Activated T-cell treated with anti-CD3 and anti-CD28 coated beads, Interleukin-2, amount 50 U/mL, for 72 hours (primary cell): ENCODE data around the gene RHOU. TPM values are rescaled to one million over a fixed set of nuclear protein-coding genes. Genes with fewer than 3 reads are reported as not detected.
"Not testable (repeated sequence)": the region's sequence is repeated elsewhere in the genome, so short reads cannot be mapped to it uniquely, and the experiment has no call there.

Experiments
- ATAC-seq, 2 donors: fragments of 150-1000 bp; cut with Tn5 transposase; replicated peaks in 1 of 2; 2 replicates each; pipeline ENCODE4 v1.10.0; 2021; ENCODE audit warnings: moderate library complexity in 2 of 2, mild to moderate bottlenecking in 1 of 2
- DNase-seq, 2 donors: peaks; one replicate each; pipeline ENCODE4 v3.0.0; 2021 to 2022; ENCODE audit warnings: mixed read lengths in 1 of 2
- H3K27ac Mint-ChIP-seq: one replicate; pipeline ENCODE4 v1.8.0; 2022; ENCODE audit warnings: mild to moderate bottlenecking, moderate library complexity, mixed read lengths
- H3K27me3 Mint-ChIP-seq: one replicate; pipeline ENCODE4 v1.8.0; 2022; ENCODE audit warnings: low read depth, mixed read lengths
- H3K36me3 Mint-ChIP-seq, 2 donors: one replicate each; pipeline ENCODE4 v1.8.0; 2022; ENCODE audit warnings: mixed read lengths in 2 of 2, mild to moderate bottlenecking in 1 of 2; ENCODE audit not compliant: insufficient read depth in 2 of 2
- H3K4me1 Mint-ChIP-seq: one replicate; pipeline ENCODE4 v1.8.0; 2022; ENCODE audit warnings: low read depth, mixed read lengths
- H3K4me3 Mint-ChIP-seq, 2 donors: one replicate each; pipeline ENCODE4 v1.8.0; 2022; ENCODE audit warnings: mild to moderate bottlenecking in 2 of 2, mixed read lengths in 2 of 2, moderate library complexity in 2 of 2
- H3K9me3 Mint-ChIP-seq, 2 donors: one replicate each; pipeline ENCODE4 v1.8.0; 2022; ENCODE audit warnings: mixed read lengths in 2 of 2
- total RNA-seq, 2 donors: library from RNA; stranded (reverse); gene quantifications; one replicate each; pipeline ENCODE4 v1.2.3, GENCODE V29; 2022

The RHOU gene
- total RNA-seq, 2 donors from 2014 or later = 0.70 to 0.88 TPM

DNA sequence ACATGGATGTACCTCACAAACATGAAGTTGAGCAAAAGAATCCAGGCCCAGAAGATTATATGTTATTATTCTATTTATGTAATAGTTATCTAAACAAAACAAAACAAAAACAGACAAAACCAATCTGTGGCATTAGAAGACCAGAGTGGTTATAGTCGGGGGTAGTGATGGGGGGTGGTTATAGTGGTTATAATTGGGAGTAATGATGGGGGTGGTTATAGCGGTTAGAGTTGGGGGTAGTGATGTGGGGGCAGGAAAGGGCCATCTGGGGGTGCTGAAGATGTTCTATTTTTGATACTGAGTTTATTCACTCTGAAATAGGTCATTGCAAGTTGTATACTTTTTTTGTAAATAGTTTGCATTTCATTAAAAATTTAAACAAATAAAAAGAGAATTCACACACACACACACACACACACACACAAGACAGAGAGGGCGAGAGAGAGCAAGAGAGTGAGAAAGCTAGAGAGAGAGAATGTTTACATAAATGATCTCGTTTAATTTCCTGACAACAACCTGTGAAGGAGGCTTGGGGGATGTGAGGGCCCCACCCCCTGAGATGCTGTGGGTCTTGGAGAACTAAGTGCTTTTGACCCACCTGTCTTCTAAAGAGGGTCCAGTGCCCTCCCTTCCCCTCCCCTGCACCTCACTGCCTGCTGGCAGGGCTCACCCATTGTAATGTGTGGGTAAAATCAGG, 37.4 kb downstream of the RHOU start:
- H3K9me3 Mint-ChIP-seq = no peaks in the 10 kb centered on the region
- no peaks in the 10 kb centered on the region for H3K36me3 Mint-ChIP-seq
- H3K4me3 Mint-ChIP-seq = no peak overlapping the region
- no peak overlapping the region for H3K27ac Mint-ChIP-seq
- DNase-seq = no peak
- ATAC-seq = no peak
- peaks cover 6% of the 10 kb centered on the region for H3K4me1 Mint-ChIP-seq
- H3K27me3 Mint-ChIP-seq = peaks cover 5% of the 10 kb centered on the region

DNA sequence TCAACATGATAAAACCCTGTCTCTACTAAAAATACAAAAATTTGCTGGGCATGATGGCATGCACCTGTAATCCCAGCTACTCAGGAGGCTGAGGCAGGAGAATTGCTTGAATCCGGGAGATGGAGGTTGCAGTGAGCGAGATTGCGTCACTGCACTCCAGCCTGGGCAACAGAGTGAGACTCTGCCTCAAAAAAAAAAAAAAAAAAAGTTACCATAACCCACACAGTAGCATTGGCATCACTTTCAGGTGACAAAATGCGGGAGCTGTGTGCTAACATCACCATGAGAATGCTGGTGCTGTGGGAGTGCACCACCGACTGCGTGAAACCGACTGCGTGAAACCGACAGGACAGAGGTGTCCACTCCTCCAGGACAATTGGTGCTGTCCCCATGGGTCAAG, 40.7 kb downstream of the RHOU start:
- H3K4me1 Mint-ChIP-seq, H3K4me3 Mint-ChIP-seq, H3K9me3 Mint-ChIP-seq, H3K27me3 Mint-ChIP-seq, H3K27ac Mint-ChIP-seq, DNase-seq, ATAC-seq, H3K36me3 Mint-ChIP-seq: not testable (repeated sequence)

DNA sequence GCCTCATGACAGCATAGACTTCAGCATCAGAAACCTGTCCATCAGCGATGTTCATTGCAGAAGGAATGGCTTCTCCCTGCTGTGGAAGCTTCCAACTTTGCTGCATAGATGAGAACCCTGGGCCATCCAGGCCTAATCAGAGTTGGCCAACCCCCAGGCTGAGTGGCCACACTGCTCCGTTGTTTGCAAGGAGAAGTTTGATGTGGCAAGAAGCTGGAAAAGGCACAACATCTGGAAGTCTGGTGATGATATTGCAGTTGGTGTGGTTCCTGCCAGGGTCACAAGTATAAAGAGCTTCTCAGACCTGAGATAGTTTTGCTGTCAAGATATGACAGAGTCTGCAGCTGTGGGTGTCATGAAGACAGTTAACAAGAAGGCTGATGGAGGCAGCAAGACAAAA, 41.2 kb downstream of the RHOU start:
- Mint-ChIP-seq H3K9me3 (no peaks in the 10 kb centered on the region), H3K27me3 (peaks cover 5% of the 10 kb centered on the region), H3K4me1 (no peaks in the 10 kb centered on the region), H3K36me3 (no peaks in the 10 kb centered on the region), H3K4me3 (no peak overlapping the region), H3K27ac (no peak overlapping the region)
- ATAC-seq (no peak), DNase-seq (no peak)

DNA sequence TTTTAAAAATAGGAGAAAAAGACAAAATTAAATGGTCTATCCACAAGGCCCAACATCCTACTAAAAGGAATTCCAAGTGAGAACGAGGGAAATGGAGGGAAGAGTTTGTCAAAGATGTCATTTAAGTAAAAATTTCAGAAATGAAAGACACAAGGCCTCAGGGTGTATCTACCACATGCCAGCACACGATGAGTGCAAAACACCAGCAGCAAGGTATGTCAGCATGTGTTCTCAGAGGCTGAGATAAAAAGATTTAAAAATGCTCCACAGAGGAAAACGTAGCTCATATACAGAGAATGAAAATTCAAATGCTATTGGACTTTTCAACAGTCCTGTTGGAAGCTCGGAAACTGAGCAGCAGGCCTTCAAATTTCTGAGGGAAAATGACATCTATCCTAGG, 42.0 kb downstream of the RHOU start:
- Mint-ChIP-seq H3K4me1 (no peaks in the 10 kb centered on the region), H3K27me3 (peaks cover 5% of the 10 kb centered on the region), H3K27ac (no peak overlapping the region), H3K36me3 (no peaks in the 10 kb centered on the region), H3K4me3 (no peak overlapping the region), H3K9me3 (no peaks in the 10 kb centered on the region)
- ATAC-seq (no peak), DNase-seq (no peak)

DNA sequence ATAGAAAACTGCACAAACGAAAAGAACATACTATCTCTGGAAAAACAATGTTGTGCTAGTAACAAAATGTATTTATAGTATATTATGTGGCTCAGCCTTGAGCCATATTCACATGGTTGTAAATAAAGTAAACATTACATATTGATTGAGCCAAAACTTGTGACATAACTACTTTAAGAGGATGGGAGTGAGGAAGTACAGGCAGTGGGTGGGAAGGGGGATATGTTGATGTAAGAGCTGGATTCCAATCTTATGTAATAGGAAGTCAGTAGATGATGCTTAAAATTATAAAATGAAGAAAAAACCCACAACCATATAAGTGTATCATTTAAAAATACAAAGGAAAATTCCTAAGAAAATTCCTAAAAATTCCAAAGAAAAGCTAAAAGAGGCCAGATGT, 42.7 kb downstream of the RHOU start:
- H3K4me3 Mint-ChIP-seq = no peak overlapping the region
- H3K36me3 Mint-ChIP-seq = no peaks in the 10 kb centered on the region
- H3K9me3 Mint-ChIP-seq = no peaks in the 10 kb centered on the region
- ATAC-seq (no peak), DNase-seq (no peak)
- H3K27ac Mint-ChIP-seq = no peak overlapping the region
- no peaks in the 10 kb centered on the region for H3K4me1 Mint-ChIP-seq
- peaks cover 5% of the 10 kb centered on the region for H3K27me3 Mint-ChIP-seq

DNA sequence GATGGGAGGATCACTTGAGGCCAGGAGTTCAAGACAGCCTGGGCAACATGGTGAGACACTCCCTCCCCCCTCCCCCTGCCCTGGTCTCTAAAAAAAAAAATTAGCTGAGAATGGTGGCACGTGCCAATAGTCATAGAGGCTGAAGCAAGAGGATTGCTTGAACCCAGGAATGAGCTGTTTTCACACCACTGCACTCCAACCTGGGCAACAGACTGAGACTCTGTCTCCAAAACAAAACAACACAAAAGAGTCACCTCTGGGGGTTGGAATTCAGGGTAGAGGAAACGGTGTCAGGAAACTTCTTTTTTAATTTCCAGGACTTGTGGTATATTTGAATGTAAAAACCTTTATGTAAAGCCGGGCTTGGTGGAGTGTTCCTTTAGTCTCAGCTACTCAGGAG, 43.2 kb downstream of the RHOU start:
- H3K27ac Mint-ChIP-seq = no peak overlapping the region
- ATAC-seq = no peak
- H3K4me3 Mint-ChIP-seq = no peak overlapping the region
- no peaks in the 10 kb centered on the region for H3K36me3 Mint-ChIP-seq
- no peak for DNase-seq
- peaks cover 5% of the 10 kb centered on the region for H3K27me3 Mint-ChIP-seq
- H3K9me3 Mint-ChIP-seq = no peaks in the 10 kb centered on the region
- H3K4me1 Mint-ChIP-seq = no peaks in the 10 kb centered on the region

DNA sequence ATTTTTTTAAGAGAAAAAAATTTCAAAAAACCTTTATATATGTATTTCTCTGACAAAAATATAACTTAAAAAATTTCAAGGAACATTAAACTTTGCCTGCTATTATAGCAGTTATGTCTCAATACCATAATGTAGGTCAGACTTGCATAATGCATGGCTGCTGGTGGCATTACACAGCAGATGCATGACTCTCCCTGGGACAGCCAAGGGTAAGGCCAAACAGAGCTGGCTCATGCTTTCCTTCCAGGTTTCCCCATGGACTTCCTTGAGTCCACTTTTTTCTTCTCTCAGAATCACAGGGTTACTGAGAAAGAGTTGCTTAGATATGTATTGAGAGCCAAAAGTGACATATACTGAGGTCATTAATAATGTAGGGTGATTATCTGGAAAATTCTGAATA, 43.7 kb downstream of the RHOU start:
- Mint-ChIP-seq H3K27me3 (peaks cover 5% of the 10 kb centered on the region), H3K27ac (no peak overlapping the region), H3K9me3 (no peaks in the 10 kb centered on the region), H3K36me3 (no peaks in the 10 kb centered on the region), H3K4me1 (no peaks in the 10 kb centered on the region), H3K4me3 (no peak overlapping the region)
- DNase-seq (no peak), ATAC-seq (no peak)

DNA sequence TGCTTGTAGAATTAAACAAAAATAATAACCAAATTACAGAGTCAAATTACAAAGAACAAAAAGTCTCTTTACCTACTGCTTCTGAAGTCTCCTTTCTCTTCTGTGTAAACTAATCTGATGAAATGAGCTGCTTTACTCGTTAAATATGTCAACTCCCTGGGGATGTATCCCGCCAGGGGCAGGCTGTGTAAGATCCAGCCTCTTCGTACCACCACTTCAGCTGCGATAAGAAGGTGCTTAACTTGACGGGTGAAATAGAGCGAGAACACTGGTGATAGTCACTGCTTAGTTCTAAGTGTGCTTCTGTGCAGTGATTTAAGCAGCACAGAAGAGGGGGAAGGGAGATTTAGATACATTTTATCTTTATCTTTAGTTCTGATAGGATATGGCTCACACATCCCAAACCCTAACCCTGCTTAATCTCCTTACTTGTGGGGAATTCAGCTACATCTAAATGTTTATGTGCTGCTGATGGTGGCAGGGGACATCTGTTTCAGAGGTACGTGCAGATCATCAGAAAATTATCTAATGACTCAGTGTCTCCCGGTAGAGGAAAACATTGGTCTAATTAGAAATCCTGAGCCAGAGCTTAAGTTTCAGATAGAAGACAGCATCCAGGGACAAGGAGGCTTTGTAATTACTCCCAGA, 46.0 kb downstream of the RHOU start:
- no peaks in the 10 kb centered on the region for H3K36me3 Mint-ChIP-seq
- DNase-seq (no peak), ATAC-seq (no peak)
- no peak overlapping the region for H3K27ac Mint-ChIP-seq
- H3K4me1 Mint-ChIP-seq = no peaks in the 10 kb centered on the region
- H3K4me3 Mint-ChIP-seq = no peak overlapping the region
- H3K27me3 Mint-ChIP-seq = no peaks in the 10 kb centered on the region
- no peaks in the 10 kb centered on the region for H3K9me3 Mint-ChIP-seq

DNA sequence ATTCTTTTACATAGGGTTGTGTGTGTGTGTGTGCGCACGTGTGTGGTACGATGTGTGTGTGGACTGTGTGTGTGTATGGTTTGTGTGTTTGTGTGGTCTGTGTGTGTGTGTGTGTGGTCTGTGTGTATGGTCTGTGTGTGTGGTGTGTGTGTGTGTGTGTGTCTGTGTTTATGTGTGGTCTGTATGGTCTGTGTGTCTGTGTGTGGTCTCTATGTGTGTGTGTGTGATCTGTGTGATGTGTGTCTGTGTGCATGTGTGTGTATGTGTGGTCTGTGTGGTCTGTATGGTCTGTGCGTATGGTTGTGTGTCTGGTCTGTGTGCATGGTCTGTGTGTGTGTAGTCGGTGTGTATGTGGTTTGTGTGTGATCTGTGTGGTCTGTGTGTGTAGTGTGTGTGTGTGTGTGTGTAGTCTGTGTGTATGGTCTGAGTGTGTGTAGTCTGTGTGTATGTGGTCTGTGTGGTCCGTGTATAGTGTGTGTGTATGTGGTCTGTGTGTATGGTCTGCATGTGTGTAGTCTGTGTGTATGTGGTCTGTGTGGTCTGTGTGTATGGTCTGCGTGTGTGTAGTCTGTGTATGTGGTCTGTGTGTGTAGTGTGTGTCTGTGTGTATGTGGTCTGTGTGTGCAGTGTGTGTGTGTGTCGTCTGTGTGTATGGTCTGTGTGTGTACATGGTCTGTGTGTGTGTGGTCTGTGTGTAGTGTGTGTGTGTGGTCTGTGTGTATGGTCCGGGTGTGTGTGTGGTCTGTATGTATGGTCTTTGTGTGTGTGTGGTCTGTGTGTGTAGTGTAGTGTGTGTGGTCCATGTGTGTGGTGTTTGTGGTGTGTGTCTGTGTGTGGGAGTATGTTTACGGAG, 46.8 kb downstream of the RHOU start:
- Mint-ChIP-seq H3K36me3 (no peaks in the 10 kb centered on the region), H3K9me3 (no peaks in the 10 kb centered on the region), H3K4me1 (no peaks in the 10 kb centered on the region), H3K27ac (no peak overlapping the region), H3K4me3 (no peak overlapping the region), H3K27me3 (no peaks in the 10 kb centered on the region)
- DNase-seq = no peak
- no peak for ATAC-seq

DNA sequence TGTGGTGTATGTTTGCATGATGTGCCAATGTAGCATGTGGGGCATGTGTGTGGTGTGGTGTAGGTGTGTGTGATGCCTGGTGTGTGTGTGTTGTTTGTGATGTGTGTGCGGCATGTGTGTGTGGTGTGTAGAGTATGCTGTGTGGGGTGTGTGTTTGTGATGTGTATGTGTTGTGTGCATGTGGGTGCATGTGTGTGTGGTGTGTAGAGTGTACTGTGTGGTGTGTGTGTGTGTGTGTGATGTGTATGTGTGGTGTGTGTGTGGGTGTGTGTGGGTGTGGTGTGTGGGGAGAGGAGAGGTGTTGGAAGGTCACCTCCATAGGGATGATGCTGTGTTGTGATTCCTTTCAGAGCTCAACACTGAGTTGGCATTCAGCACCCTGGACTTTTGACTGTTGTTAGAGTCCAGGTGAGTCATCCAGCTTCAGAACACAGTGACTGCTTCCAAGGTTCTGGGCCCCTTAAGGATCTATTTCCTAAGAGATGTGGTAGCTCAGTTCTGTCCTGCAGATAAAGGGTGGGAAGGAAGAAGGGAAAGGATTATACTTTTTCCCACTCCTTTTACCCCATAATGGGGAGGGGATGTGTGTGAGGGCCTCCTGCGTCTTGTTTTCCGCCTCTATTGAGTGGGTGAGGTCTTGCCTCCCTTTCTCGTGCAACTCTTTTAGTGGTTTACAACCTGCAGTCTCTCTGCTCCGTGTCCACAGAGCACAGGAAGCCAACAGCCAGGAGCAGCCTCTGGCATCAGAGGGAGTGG, 47.6 kb downstream of the RHOU start:
- Mint-ChIP-seq H3K4me3 (no peak overlapping the region), H3K4me1 (no peaks in the 10 kb centered on the region)
- ATAC-seq = no peak

DNA sequence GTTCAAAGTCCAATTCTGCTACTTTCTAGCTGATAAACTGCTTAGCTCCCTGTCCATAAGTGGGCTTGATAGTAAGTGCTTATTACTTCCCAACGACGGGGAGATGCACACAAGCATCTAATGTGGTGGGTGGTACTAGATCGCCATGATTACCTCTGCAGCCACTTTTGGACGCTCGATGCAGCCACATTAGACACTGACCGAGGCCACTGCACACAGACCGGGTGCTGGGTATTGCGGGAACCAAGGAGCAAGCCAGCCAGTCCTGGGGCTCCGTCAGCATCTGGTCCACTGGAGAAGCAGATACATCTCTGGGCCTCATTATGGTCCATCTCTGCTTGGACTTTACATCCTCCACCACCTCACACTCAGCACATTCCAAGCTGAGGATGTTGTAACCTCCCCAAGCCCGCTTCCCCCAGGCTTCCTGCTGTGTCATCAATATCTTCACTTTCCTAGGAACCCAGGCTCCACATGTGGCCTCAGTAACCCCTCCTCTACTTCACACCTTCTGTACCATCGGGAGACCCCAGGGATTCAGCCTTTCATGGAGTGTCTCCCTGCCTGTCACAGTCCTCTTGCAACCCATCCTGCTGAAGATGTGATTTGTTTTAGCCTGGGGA, 48.2 kb downstream of the RHOU start:
- DNase-seq (no peak), ATAC-seq (no peak)
- Mint-ChIP-seq H3K27ac (no peak overlapping the region), H3K36me3 (no peaks in the 10 kb centered on the region), H3K9me3 (peaks cover 0 to 4% of the 10 kb centered on the region in 2 donors), H3K4me1 (no peaks in the 10 kb centered on the region), H3K4me3 (no peak overlapping the region), H3K27me3 (peaks cover 6% of the 10 kb centered on the region)

More for the DNA sequence above, 47.6 kb downstream of the RHOU start:
- Mint-ChIP-seq H3K27ac (no peak overlapping the region), H3K27me3 (peaks cover 2% of the 10 kb centered on the region), H3K9me3 (no peaks in the 10 kb centered on the region), H3K36me3 (no peaks in the 10 kb centered on the region)
- DNase-seq = no peak

DNA sequence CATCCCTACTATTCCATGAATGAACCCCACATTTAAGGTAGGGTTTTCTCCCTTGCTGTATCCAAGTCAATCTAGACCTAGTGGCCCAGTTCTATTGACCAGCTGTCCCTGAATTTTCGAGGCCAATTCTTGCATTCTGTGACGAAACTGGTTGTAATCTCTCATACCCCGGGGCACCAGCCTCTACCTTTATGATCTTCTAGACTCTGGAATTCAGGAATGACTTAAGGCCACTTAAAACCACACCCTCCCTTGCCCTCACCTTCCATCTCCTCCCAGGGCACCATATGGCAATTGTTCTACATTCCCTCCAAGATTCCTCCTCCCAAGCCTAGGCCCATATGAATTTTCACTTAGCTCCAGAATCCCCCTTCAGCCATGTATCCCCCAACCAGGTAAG, 48.9 kb downstream of the RHOU start:
- no peak for ATAC-seq
- no peak for DNase-seq
- Mint-ChIP-seq H3K27ac (no peak overlapping the region), H3K9me3 (peaks cover 0 to 4% of the 10 kb centered on the region in 2 donors), H3K4me1 (no peaks in the 10 kb centered on the region), H3K36me3 (no peaks in the 10 kb centered on the region), H3K27me3 (peaks cover 6% of the 10 kb centered on the region), H3K4me3 (no peak overlapping the region)
